ENCODE data around the gene NDEL1.

The NDEL1 gene

DNA sequence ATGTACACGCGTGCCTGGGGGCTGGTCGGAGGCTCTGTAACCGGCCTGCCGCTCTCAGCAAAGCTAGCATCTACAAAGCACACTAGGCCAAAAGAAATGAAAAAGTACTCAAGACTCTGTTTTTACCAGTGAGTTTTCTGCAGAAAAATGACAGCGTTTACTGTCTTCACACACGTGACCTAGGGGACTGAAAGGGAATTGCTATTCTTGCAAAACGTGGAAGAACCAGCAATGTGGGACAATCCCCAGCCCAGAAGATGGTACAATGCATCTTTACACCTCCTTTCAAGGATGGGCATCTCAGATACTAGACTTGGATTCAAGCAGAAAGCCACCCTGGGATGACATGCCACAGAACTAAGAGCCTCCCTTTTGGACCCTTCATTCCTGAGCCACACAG, 41.5 kb downstream of the NDEL1 start:
- Histone ChIP-seq H3K9me3 (ENCODE audit: control insufficient read depth, low read length) (no peaks in the 10 kb centered on the region), H2AFZ (no peak overlapping the region), H3K36me3 (ENCODE audit: control insufficient read depth, insufficient read depth, low read length) (no peaks in the 10 kb centered on the region), H3K4me1 (no peaks in the 10 kb centered on the region), H3K9ac (no peak overlapping the region), H3K27me3 (ENCODE audit: control insufficient read depth, insufficient read depth, low read length) (no peaks in the 10 kb centered on the region), H3K4me3 (ENCODE audit: low read depth, low read length) (no peak overlapping the region), H3K4me2 (ENCODE audit: low read length) (no peak overlapping the region), H3K27ac (no peak overlapping the region), H3K79me2 (no peaks in the 10 kb centered on the region)
- TF ChIP-seq, protein P1, sequence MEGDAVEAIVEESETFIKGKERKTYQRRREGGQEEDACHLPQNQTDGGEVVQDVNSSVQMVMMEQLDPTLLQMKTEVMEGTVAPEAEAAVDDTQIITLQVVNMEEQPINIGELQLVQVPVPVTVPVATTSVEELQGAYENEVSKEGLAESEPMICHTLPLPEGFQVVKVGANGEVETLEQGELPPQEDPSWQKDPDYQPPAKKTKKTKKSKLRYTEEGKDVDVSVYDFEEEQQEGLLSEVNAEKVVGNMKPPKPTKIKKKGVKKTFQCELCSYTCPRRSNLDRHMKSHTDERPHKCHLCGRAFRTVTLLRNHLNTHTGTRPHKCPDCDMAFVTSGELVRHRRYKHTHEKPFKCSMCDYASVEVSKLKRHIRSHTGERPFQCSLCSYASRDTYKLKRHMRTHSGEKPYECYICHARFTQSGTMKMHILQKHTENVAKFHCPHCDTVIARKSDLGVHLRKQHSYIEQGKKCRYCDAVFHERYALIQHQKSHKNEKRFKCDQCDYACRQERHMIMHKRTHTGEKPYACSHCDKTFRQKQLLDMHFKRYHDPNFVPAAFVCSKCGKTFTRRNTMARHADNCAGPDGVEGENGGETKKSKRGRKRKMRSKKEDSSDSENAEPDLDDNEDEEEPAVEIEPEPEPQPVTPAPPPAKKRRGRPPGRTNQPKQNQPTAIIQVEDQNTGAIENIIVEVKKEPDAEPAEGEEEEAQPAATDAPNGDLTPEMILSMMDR (IDR thresholded peaks at IDR 0.05): no peak

DNA sequence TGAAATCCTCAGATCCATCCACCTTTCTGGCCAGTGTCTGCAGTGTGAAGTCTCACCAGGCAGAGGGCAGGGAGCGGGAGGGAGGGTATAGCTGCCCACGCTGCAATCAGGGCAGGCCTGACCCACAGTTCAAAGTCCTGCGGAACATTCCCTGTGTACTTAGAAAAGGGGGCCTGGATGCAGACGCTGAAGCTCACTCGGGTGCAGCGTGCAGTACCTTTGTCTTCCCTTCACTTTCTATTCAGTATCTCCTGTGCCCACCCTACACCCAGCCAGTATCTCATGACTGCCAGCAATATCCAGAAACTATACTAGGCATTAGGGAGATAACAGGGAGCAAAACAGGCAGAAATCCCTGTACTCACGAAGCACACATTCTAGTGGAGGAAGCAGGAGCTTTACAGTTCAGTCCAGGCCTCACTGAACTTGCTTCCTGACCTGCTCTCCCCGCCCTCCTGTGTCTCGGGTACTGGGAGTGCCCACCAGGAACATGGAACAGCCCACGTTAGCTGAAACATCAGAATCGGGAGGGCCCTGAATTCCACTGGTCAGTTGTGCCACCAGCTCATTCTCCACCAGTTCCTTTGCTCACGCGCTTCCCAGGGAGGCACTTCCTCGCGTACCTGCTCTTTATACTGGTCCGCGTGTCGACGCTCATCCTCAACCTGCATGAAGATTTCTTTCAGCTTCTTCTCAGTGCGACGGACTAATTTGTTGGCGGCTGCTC, 42.2 kb downstream of the NDEL1 start:
- Histone ChIP-seq H3K27me3 (ENCODE audit: control insufficient read depth, insufficient read depth, low read length) (no peaks in the 10 kb centered on the region), H3K4me2 (ENCODE audit: low read length) (no peak overlapping the region), H3K9ac (no peak overlapping the region), H3K27ac (no peak overlapping the region), H2AFZ (no peak overlapping the region), H3K79me2 (no peaks in the 10 kb centered on the region), H3K9me3 (ENCODE audit: control insufficient read depth, low read length) (no peaks in the 10 kb centered on the region), H3K36me3 (ENCODE audit: control insufficient read depth, insufficient read depth, low read length) (no peaks in the 10 kb centered on the region), H3K4me1 (no peaks in the 10 kb centered on the region), H3K4me3 (ENCODE audit: low read depth, low read length) (no peak overlapping the region)
- TF ChIP-seq, protein P1 (IDR thresholded peaks at IDR 0.05): no peak

DNA sequence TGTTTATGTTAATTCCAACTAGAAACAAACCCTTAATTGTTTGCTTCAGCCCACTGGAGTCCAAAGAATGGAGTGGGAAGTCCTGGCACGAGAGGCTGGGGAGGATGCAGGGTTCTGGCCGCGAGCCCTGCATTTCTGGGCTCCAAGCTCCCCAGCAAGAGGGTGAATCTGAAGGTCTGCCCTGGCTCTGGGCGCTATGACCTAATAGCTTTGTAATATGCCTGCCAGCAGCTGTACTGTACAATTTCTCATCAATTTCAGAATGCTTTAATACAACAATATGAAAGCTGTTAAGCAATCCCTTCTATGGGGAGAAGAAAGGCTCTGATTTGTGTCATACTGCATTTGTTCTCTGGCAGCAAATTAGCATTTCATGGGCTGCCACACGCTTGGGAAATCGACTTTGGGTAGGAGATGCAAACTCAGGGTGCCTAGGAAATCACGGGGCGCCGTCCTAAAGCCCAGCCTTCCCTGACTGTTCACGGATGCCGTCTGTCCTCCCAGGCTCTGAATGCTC, 43.8 kb downstream of the NDEL1 start:
- Histone ChIP-seq H2AFZ (no peak overlapping the region), H3K4me2 (ENCODE audit: low read length) (no peak overlapping the region), H3K4me3 (ENCODE audit: low read depth, low read length) (no peak overlapping the region), H3K27ac (no peak overlapping the region), H3K36me3 (ENCODE audit: control insufficient read depth, insufficient read depth, low read length) (no peaks in the 10 kb centered on the region), H3K27me3 (ENCODE audit: control insufficient read depth, insufficient read depth, low read length) (no peaks in the 10 kb centered on the region), H3K4me1 (no peaks in the 10 kb centered on the region), H3K9me3 (ENCODE audit: control insufficient read depth, low read length) (no peaks in the 10 kb centered on the region), H3K79me2 (no peaks in the 10 kb centered on the region), H3K9ac (no peak overlapping the region)
- TF ChIP-seq, protein P1 (IDR thresholded peaks at IDR 0.05): no peak

DNA sequence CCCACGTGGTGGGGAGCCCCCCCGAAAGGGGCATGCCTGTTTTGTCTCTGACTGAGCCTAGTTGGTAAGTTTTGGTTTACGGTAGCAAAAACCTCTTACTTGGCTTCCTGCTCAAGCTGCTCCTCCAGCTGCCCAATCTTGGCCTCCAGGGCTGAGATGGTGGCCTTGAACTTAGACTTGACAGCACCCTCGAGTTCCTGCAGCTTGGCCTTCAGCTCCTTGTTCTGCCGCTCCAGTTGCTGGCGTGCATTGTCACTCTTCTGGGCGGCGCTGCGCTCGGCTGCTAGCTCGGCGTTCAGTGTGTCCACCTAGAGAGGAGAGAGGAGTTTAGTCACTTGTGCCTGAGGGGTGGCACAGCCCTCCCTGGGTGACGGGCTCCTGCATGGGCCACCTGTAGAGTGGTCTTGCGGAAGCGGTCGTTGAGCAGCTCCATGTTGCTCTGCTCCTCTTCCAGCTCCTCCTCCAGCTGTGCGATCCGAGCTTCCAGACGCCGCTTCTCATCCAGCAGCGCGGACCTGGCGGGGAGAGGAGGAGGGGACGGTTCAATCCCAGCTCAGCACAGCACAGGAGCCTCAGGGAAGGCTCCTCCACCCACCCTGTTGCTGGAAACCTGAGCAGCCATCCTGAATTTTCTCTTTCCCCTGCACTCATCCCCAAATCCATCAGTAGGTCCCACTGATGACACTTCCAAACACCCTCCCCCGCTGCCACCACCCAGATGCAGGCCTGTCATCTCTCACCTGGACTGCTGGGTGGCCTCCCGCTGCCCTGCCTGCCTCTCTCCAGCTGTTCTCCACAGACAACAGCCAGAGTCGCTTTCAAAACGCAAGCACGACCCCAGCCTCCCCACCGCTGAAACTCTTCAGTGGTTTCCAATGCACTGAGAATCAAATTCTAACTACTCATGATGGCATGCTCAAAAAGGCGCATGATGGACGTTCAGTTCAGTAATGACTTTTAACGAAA, 44.6 kb downstream of the NDEL1 start:
- Histone ChIP-seq H3K9me3 (ENCODE audit: control insufficient read depth, low read length) (no peaks in the 10 kb centered on the region), H3K27ac (no peak overlapping the region), H3K9ac (no peak overlapping the region), H3K4me1 (no peaks in the 10 kb centered on the region), H3K4me3 (ENCODE audit: low read depth, low read length) (no peak overlapping the region), H3K79me2 (no peaks in the 10 kb centered on the region), H3K4me2 (ENCODE audit: low read length) (no peak overlapping the region), H2AFZ (no peak overlapping the region), H3K27me3 (ENCODE audit: control insufficient read depth, insufficient read depth, low read length) (no peaks in the 10 kb centered on the region), H3K36me3 (ENCODE audit: control insufficient read depth, insufficient read depth, low read length) (no peaks in the 10 kb centered on the region)
- TF ChIP-seq, protein P1 (IDR thresholded peaks at IDR 0.05): no peak
